Astrocyte (in vitro differentiated cells and primary cell): ENCODE data around the gene CEP250.

Experiments
- CTCF ChIP-seq: IDR thresholded peaks from 2 replicates; pipeline ENCODE4 v1.5.1; 2011; ENCODE audit warnings: low read depth, mild to moderate bottlenecking, inconsistent platforms, low read length, moderate library complexity; ENCODE audit not compliant: insufficient read depth
- EZH2 ChIP-seq: IDR thresholded peaks from 2 replicates; pipeline ENCODE4 v1.6.1; 2012; ENCODE audit warnings: mild to moderate bottlenecking, low read length, inconsistent platforms; ENCODE audit not compliant: insufficient read depth

GRCh38 chr20:35443003-35443402 lies 12.4 kb upstream of the CEP250 start:
- TF ChIP-seq CTCF (no peak), EZH2 (no peak)
